KG1 (cell line): ENCODE data around the gene APOA1.

Experiments used
- DNase-seq: peaks from one replicate; lab custom pipeline; 2025; lab: John Stamatoyannopoulos, UW

The APOA1 gene

GRCh38 chr11:116837231-116838091 is at the start of gene APOA1:
TSS of gene APOA1 (minus strand) at chr11:116837622. CDS start at chr11:116837387, 235 bp downstream.
- DNase-seq = no peak

DNA sequence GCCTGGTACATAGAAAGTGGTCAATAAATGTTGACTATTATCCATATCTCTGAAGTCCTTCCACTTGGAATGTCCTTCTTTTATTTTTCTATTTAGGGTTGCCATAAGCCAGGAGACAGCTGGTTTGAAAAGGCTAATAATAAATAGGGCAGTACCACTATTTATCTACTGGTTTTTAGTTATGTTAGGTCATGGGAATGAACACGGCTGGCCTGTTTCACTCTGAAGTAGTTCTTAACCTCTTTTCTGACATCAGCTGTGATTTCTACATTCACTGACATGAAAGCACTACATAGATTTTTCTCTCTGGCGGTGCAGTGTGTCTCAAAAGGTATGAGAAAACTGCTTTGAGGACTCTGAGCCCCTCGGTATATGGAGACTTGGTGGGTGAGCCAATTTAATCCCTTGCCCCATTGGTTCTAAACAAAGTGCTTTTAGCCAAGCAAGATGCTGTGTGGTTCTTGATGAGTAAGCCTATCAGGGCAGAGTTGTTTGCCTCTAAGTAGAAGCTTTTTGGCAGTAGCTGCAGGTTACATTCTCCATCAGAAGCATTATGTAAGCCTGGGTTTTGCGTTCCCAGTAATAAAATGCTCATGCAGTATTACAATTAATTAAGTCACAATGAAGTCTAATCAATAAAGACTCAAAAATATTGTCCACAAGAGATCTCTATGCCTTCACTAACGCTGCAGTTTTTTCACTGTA is 48.7 kb upstream of the APOA1 start:
- no peak for DNase-seq

DNA sequence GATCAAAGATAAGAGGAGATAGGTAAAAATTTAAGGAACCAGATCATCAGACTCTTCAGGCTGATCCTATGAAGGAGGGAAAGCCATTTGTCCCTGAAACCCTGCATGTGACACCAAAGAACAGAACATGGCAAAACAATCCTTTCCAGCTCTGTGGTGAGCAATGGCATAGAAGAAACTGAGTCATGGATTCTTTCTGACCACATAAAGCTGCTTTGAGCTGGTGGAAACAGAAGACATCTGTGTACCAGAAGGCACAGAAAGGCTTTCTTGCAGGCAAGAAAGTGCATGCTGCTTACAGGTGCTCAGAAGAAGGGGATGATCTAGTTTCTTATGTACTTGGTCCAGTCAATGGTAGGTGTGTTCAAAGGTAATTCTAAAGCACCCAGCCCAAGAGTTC is 45.0 kb upstream of the APOA1 start:
- DNase-seq = no peak

GRCh38 chr11:116881143-116881542 is 43.7 kb upstream of the APOA1 start:
- DNase-seq = no peak

DNA sequence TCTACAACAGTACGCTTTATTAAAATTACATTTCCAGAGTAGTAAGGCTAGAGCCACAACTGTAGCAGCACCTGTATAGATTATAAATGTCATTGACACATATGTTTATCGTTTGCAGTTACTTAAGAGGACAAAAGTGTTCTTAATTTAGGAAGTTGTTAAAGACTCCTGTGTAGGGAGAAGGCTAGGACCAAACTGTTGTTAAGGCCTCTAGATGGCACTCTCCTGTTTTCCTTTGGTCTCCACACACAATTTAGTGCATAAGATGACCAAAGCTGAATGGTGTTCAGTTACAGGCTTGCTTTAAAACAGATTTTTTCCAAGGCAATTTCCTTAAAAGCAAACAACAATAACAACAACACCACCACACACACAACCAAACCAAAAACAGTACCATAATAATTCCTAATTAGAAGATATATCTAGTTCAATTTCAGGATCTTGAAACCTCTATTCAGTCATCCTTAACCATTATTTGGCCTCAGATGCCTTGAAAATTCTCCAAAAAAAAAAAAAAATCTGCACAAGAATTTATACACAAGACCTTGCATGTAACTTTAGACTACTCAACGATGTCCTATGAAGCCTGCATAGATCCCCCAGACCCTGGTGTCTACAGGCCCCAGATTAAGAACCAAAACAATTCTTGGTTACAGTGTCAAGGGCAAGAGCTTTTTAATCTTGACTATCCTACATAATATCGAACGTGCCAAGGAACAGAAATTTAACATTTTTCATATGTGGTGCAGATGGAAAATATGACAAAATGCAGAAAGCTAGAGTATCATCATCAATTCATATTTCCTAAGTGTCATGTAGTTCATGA is 42.6 kb upstream of the APOA1 start:
- DNase-seq = peak; percentile 29

DNA sequence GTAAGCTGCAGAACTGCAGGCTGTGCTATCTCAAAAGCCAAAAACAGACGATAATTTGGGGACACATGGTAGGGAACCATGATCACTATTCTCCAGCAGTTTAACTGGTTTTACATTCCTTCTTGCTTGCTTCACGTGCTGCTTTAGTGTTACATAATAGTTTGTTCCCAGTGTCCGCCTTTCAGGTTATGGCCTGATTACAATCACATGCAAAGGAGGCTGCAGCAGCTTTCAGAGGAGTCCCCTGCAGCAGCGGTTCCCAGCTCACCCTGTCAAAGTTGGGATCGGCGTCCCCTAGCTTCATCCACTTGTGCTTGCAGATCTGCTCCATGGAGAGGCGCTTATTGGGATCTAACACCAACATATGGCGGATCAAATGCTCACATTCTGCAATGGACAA is 39.2 kb upstream of the APOA1 start:
- DNase-seq = no peak

GRCh38 chr11:116875194-116875593 is 37.8 kb upstream of the APOA1 start:
- DNase-seq = no peak

- DNase-seq = no peak
Measured at GRCh38 chr11:116874251-116874650, 36.8 kb upstream of the APOA1 start.

GRCh38 chr11:116873381-116873780 is 36.0 kb upstream of the APOA1 start:
- DNase-seq = no peak

- DNase-seq = peak; percentile 34
Measured at GRCh38 chr11:116871248-116871647, 33.8 kb upstream of the APOA1 start.

GRCh38 chr11:116870054-116870453 is 32.6 kb upstream of the APOA1 start:
- DNase-seq = peak; percentile 56

DNA sequence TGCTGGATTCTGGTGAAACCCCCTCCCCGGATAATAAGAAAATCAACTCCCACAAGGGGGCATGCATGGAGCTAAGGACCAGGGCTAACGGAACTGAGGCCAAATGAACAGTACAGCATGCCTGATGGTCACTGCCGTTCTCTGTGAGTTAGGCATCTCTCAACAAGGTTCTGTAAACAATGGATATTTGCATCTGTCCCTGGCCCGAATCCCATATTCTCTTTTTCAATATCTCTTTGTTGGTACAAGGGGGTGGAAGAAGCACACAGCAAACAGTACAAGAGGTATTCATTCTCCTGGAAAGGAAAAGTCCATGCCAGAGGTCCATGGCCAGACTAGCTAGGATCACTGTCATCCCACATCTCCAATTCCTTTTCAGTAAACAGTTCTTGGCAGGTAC is 32.2 kb upstream of the APOA1 start:
- no peak for DNase-seq

GRCh38 chr11:116868066-116868465 is 30.6 kb upstream of the APOA1 start:
- DNase-seq = no peak

DNA sequence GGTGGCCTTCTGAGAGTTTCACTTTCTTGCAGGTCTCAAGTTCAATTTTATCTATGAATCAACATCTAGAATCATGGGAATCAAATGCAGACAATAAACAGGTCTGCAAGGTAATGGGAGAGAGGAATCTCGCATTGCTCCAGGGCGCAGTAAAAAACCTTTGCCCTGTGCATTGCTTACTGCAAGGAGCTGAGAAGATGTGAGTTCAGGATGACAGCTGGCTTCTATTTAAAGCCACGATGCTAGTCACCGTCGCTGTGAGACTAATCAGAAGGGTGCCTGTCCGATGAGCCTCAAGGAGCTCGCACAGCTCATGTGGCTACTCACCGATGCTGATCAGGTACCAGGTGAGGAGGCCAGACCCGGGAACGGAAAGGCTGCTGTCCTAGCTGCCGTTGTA is 30.2 kb upstream of the APOA1 start:
- DNase-seq = no peak

DNA sequence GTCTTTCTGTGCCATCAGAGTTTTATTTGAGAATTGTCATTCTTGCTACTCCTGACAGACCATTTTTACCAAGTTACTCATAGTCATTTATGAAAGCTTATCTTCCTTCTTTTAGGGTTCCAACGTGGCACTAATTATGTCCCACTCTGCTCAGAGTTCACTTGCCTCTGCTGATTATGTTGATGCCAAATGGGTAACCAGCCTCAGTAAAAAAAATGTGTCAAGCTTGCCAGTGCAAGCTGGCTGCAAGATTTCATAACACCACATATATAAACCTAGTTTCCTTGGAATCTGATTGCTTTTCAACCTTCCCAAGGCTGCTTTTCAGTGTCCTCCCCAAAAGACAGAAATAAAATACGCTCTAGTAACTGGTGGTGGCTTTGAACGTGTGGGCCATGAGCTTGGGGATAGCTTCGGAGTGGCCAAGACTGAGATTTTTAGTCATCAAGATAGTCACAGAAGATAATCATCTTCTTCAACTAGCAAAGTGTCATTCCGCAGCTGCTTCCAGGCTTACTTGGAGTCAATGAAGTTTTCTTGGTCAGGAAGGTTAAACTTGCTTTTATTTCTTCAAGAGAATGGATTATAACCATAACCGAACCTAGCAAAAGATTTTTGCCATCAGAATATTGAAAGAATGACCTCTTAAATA is 29.5 kb upstream of the APOA1 start:
- no peak for DNase-seq

- DNase-seq = no peak
Measured at GRCh38 chr11:116865696-116866095, 28.3 kb upstream of the APOA1 start.

DNA sequence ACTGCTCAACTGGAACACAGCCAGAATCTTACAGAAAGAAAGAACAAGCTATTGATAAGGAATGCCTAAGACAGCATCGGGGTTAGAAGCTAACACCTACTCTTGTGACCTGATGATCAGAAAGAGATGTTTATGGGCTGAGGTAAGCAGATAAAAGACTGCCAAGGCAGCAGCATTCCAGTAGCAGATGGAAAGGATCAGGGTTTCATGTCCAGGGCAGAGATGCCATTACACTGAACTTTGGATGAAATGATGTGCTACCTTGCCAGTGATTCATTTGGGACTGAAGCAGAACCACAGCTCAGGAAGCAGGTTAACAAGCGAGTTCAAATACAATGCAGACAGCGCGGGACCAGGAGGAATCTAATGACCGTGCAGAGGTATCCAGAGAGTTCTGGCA is 27.1 kb upstream of the APOA1 start:
- DNase-seq = no peak

- no peak for DNase-seq
Measured at GRCh38 chr11:116862951-116863350, 25.5 kb upstream of the APOA1 start.

- DNase-seq = no peak
Measured at GRCh38 chr11:116862185-116862584, 24.8 kb upstream of the APOA1 start.

DNA sequence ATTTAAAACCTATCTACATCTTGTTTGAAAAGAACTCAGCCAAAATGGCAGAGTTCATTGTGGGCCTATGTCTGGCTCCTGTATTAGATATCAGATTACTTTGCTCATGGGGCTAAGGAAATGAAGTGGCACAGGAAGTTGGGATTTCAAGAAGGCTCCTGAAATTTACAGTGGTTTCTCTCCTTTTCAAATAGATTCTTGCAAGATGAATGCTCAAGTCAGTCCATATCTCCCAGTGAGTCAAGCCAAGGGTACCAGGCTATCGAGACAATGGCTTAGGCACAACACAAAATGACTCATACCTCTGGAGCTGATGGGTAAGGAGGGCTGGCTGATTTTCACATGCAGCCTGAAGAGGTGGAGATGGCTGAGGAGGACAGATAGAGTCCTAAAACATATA is 24.1 kb upstream of the APOA1 start:
- DNase-seq = no peak

DNA sequence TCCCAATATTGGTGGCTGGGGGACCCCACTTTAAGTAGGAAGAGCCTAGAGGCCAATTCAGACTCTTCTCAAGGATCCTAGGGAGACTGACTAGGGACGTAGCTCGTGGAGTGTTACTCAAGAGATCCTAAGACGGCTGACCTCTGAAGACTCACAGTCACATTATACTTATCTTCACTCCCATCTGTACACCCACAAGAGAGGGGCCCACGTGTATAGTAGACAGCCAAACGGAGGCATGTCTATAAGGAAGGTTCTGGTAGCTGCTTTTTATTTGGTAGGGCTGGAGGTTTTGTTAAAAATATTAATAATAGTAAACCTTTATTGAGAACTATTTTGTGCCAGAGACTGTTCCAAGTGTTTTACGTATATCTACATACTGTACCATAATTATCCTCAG is 22.9 kb upstream of the APOA1 start:
- DNase-seq = no peak

DNA sequence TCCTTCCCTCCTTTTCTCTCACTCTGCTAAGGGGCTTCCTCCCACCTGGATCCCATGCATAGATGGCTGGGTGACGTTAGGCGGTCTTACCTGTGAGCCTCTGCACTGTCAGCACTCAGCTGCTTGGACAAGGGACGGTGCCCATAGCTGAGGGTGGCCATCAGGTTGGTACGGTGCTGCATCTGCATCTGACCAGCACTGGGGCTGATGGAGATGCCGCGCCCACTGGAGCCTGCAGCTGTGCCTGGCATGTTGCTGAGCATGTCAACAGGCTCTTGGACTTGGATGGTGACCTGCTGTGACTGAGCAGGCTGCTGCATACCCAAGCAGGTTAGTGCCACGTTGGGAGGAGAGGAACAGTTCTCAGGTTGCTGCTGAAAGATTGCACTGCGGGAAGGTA is 21.8 kb upstream of the APOA1 start:
- DNase-seq = no peak
